H9 (cell line): ENCODE data around the gene AKNA. TPM values are rescaled to one million over a fixed set of nuclear protein-coding genes. Genes with fewer than 3 reads are reported as not detected.

Experiments
- DNase-seq: peaks from one replicate; pipeline ENCODE4 v3.0.0-alpha.2; 2017
- H2AFZ ChIP-seq: one replicate; pipeline ENCODE4 v1.6.1; 2013; ENCODE audit warnings: mild to moderate bottlenecking, low read length, control low read depth, moderate library complexity
- H2AK5ac ChIP-seq: 2 replicates; pipeline ENCODE4 v1.6.1; 2013; ENCODE audit warnings: low read length, control low read depth, mixed read lengths; ENCODE audit not compliant: insufficient read length
- H2BK120ac ChIP-seq: one replicate; pipeline ENCODE4 v1.6.1; 2013; ENCODE audit warnings: low read depth, mild to moderate bottlenecking, low read length, control low read depth, inconsistent platforms; ENCODE audit not compliant: poor library complexity, severe bottlenecking
- H2BK12ac ChIP-seq: 2 replicates; pipeline ENCODE4 v1.6.1; 2013; ENCODE audit warnings: low read length, control low read depth, mixed read lengths, low read depth; ENCODE audit not compliant: insufficient read length
- H2BK15ac ChIP-seq: 2 replicates; pipeline ENCODE4 v1.6.1; 2013; ENCODE audit warnings: low read depth, low read length, control low read depth
- H2BK20ac ChIP-seq: one replicate; pipeline ENCODE4 v1.6.1; 2013; ENCODE audit warnings: low read depth, mild to moderate bottlenecking, low read length, control low read depth, inconsistent platforms; ENCODE audit not compliant: poor library complexity, severe bottlenecking
- H2BK5ac ChIP-seq: 2 replicates; pipeline ENCODE4 v1.6.1; 2013; ENCODE audit warnings: low read length, control low read depth, mixed read lengths; ENCODE audit not compliant: insufficient read length
- H3K14ac ChIP-seq: 2 replicates; pipeline ENCODE4 v1.6.1; 2013; ENCODE audit warnings: low read length, control low read depth; ENCODE audit not compliant: insufficient read depth
- H3K18ac ChIP-seq: 2 replicates; pipeline ENCODE4 v1.6.1; 2013; ENCODE audit warnings: low read depth, mild to moderate bottlenecking, mixed read lengths, low read length, control low read depth; ENCODE audit not compliant: insufficient read length
- H3K23ac ChIP-seq: 2 replicates; pipeline ENCODE4 v1.6.1; 2013; ENCODE audit warnings: low read length, control low read depth, mixed read lengths, low read depth; ENCODE audit not compliant: insufficient read length
- H3K23me2 ChIP-seq: 2 replicates; pipeline ENCODE4 v1.6.1; 2013; ENCODE audit warnings: low read depth, mild to moderate bottlenecking, mixed read lengths, low read length, control low read depth; ENCODE audit not compliant: insufficient read length, poor library complexity, severe bottlenecking
- H3K27ac ChIP-seq: 2 replicates; pipeline ENCODE4 v1.5.1; 2013; ENCODE audit warnings: low read length, control low read depth, mixed read lengths, low read depth; ENCODE audit not compliant: insufficient read length
- H3K27me3 ChIP-seq: 2 replicates; pipeline ENCODE4 v1.6.1; 2013; ENCODE audit warnings: low read length, control low read depth, inconsistent platforms; ENCODE audit not compliant: insufficient read depth
- H3K4ac ChIP-seq: 2 replicates; pipeline ENCODE4 v1.6.1; 2013; ENCODE audit warnings: low read depth, mild to moderate bottlenecking, control low read depth, inconsistent platforms, low read length, moderate library complexity
- H3K4me1 ChIP-seq: 2 replicates; pipeline ENCODE4 v1.6.1; 2013; ENCODE audit warnings: low read length, control low read depth, inconsistent platforms; ENCODE audit not compliant: insufficient read depth
- H3K4me2 ChIP-seq: 2 replicates; pipeline ENCODE4 v1.6.1; 2013; ENCODE audit warnings: low read length, control low read depth, mixed read lengths; ENCODE audit not compliant: insufficient read length, insufficient read depth
- H3K56ac ChIP-seq: 2 replicates; pipeline ENCODE4 v1.6.1; 2013; ENCODE audit warnings: low read depth, mild to moderate bottlenecking, mixed read lengths, low read length, control low read depth; ENCODE audit not compliant: insufficient read length
- H3K79me1 ChIP-seq: 2 replicates; pipeline ENCODE4 v1.6.1; 2013; ENCODE audit warnings: low read depth, mild to moderate bottlenecking, moderate library complexity, low read length, control low read depth, inconsistent platforms; ENCODE audit not compliant: insufficient read depth, poor library complexity, severe bottlenecking
- H3K79me2 ChIP-seq: 2 replicates; pipeline ENCODE4 v1.6.1; 2013; ENCODE audit warnings: low read length, control low read depth, inconsistent platforms; ENCODE audit not compliant: insufficient read depth
- H3K9ac ChIP-seq: 2 replicates; pipeline ENCODE4 v1.6.1; 2013; ENCODE audit warnings: low read length, control low read depth, mixed read lengths; ENCODE audit not compliant: insufficient read length; ENCODE audit errors: extremely low read depth
- H3K9me3 ChIP-seq: one replicate; pipeline ENCODE4 v1.6.1; 2013; ENCODE audit warnings: low read depth, low read length, inconsistent platforms; ENCODE audit not compliant: control insufficient read depth
- H3T11ph ChIP-seq: one replicate; pipeline ENCODE4 v1.6.1; 2013; ENCODE audit warnings: mild to moderate bottlenecking, low read length, control low read depth, inconsistent platforms
- H4K20me1 ChIP-seq: one replicate; pipeline ENCODE4 v1.6.1; 2013; ENCODE audit not compliant: control insufficient read depth, insufficient read length, insufficient read depth
- H4K5ac ChIP-seq: 2 replicates; pipeline ENCODE4 v1.6.1; 2013; ENCODE audit warnings: low read depth, mild to moderate bottlenecking, mixed read lengths, low read length, control low read depth; ENCODE audit not compliant: insufficient read length
- H4K8ac ChIP-seq: replicated peaks from 2 replicates; pipeline ENCODE4 v1.6.1; 2013; ENCODE audit warnings: low read length, control low read depth, mixed read lengths, low read depth; ENCODE audit not compliant: insufficient read length
- H4K91ac ChIP-seq: 2 replicates; pipeline ENCODE4 v1.6.1; 2013; ENCODE audit warnings: low read depth, mild to moderate bottlenecking, moderate library complexity, mixed read lengths, low read length, control low read depth; ENCODE audit not compliant: insufficient read length
- H3K27ac Mint-ChIP-seq, 3 experiments: 2 replicates in 2 of 3; 3 replicates in 1 of 3; pipeline ENCODE4 v1.8.0; 2020 to 2021; ENCODE audit warnings: mixed read lengths in 3 of 3, mild to moderate bottlenecking in 1 of 3, moderate library complexity in 1 of 3
- H3K27me3 Mint-ChIP-seq: 2 replicates; pipeline ENCODE4 v1.8.0; 2021; ENCODE audit warnings: low read depth, mild to moderate bottlenecking, moderate library complexity, mixed read lengths
- H3K36me3 Mint-ChIP-seq, 3 experiments: 2 replicates in 2 of 3; 3 replicates in 1 of 3; pipeline ENCODE4 v1.8.0; 2020 to 2021; ENCODE audit warnings: low read depth in 3 of 3, mixed read lengths in 3 of 3; ENCODE audit not compliant: insufficient read depth in 1 of 3
- H3K4me1 Mint-ChIP-seq, 2 experiments: 2 replicates each; pipeline ENCODE4 v1.8.0; 2020; ENCODE audit warnings: mixed read lengths in 2 of 2
- H3K4me3 Mint-ChIP-seq, 2 experiments: 2 replicates in 1 of 2; 3 replicates in 1 of 2; pipeline ENCODE4 v1.8.0; 2020 to 2021; ENCODE audit warnings: mild to moderate bottlenecking in 2 of 2, mixed read lengths in 2 of 2, moderate library complexity in 1 of 2
- H3K9me3 Mint-ChIP-seq, 2 experiments: 2 replicates in 1 of 2; 3 replicates in 1 of 2; pipeline ENCODE4 v1.8.0; 2020; ENCODE audit warnings: mild to moderate bottlenecking in 2 of 2, mixed read lengths in 2 of 2, moderate library complexity in 1 of 2
- WGBS: extraction: QIAGEN DNeasy Blood & Tissue Kit; methylation state at CpG from one replicate; pipeline ENCODE4 v1.1.7; 2013; ENCODE audit warnings: missing lambda C conversion rate, low lambda C conversion rate, mixed read lengths; ENCODE audit not compliant: insufficient read length; ENCODE audit errors: extremely low coverage; 5-methylcytosine and 5-hydroxymethylcytosine counted together
- total RNA-seq: library from RNA; stranded (reverse); gene quantifications from 2 replicates; pipeline ENCODE4 v1.2.1, GENCODE V29; 2021
- TF ChIP-seq, protein P1 (sequence below): fragments of 200-600 bp; sonication (generic); conservative IDR thresholded peaks from 3 replicates; pipeline ENCODE4 v1.8.0; 2021; ENCODE audit warnings: antibody characterized with exemption, mild to moderate bottlenecking

Gene AKNA
- total RNA-seq, 1 experiment from 2014 or later = 19.7 TPM

DNA sequence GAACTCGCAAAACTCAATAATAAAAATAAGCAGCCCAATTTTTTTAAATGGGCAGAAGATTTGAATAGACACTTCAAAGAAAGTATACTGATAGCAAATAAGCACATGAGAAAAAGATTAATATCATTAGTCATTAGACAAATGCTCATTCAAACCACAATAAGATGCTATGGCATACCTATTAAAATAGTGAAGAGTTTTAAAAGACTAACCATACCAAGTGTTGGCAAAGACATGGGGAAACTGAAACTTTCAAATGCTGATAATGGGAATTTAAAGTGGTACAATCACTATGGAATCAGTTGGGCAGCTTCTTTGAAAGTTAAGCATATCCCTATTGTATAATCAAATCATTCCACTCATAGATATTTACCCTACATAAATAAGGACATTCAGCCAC lies 91.4 kb downstream of the AKNA start:
- Mint-ChIP-seq H3K27ac (no peak overlapping the region), H3K4me1 (no peaks in the 10 kb centered on the region), H3K27me3 (no peaks in the 10 kb centered on the region), H3K4me3 (no peak overlapping the region), H3K9me3 (peaks cover 15 to 18% of the 10 kb centered on the region in 2 experiments; a peak in 4 of 5 replicates), H3K36me3 (peaks cover 31 to 42% (median 40%) of the 10 kb centered on the region in 3 experiments)
- no peak overlapping the region for H3K4me2 ChIP-seq
- no peaks in the 10 kb centered on the region for H3K23me2 ChIP-seq
- H3K79me1 ChIP-seq = no peaks in the 10 kb centered on the region
- no peak overlapping the region for H3K23ac ChIP-seq
- H3K18ac ChIP-seq = no peak overlapping the region
- H2AK5ac ChIP-seq = no peak overlapping the region
- H3K4ac ChIP-seq = no peak overlapping the region
- H3K9ac ChIP-seq = no peak overlapping the region
- TF ChIP-seq, protein P1, sequence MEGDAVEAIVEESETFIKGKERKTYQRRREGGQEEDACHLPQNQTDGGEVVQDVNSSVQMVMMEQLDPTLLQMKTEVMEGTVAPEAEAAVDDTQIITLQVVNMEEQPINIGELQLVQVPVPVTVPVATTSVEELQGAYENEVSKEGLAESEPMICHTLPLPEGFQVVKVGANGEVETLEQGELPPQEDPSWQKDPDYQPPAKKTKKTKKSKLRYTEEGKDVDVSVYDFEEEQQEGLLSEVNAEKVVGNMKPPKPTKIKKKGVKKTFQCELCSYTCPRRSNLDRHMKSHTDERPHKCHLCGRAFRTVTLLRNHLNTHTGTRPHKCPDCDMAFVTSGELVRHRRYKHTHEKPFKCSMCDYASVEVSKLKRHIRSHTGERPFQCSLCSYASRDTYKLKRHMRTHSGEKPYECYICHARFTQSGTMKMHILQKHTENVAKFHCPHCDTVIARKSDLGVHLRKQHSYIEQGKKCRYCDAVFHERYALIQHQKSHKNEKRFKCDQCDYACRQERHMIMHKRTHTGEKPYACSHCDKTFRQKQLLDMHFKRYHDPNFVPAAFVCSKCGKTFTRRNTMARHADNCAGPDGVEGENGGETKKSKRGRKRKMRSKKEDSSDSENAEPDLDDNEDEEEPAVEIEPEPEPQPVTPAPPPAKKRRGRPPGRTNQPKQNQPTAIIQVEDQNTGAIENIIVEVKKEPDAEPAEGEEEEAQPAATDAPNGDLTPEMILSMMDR = no peak
- no peak overlapping the region for H2BK5ac ChIP-seq
- H4K5ac ChIP-seq = no peak overlapping the region
- no peak for DNase-seq
- no peak overlapping the region for H4K91ac ChIP-seq
- H4K20me1 ChIP-seq = no peaks in the 10 kb centered on the region
- no peak overlapping the region for H3K14ac ChIP-seq
- no peaks in the 10 kb centered on the region for H3K79me2 ChIP-seq
- no peak overlapping the region for H2BK120ac ChIP-seq
- no peak overlapping the region for H2BK12ac ChIP-seq
- H3K56ac ChIP-seq = no peak overlapping the region
- H2BK15ac ChIP-seq = no peak overlapping the region
- no peak overlapping the region for H3K27ac ChIP-seq
- H4K8ac ChIP-seq = no peak overlapping the region
- no peaks in the 10 kb centered on the region for H3K27me3 ChIP-seq
- no peak overlapping the region for H3T11ph ChIP-seq
- H2AFZ ChIP-seq = no peak overlapping the region
- H3K4me1 ChIP-seq = no peaks in the 10 kb centered on the region
- WGBS = no CpG with 5 or more reads among the region's 1 CpG
- H2BK20ac ChIP-seq = no peak overlapping the region
- H3K9me3 ChIP-seq = peaks cover 5% of the 10 kb centered on the region
